A549 (cell line): ENCODE measurements around the gene MAPK9. TPM values are rescaled to one million over a fixed set of nuclear protein-coding genes. Genes with fewer than 3 reads are reported as not detected.

ENCODE experiments used
- ATAC-seq, 2 experiments: fragments of 200-7000 bp in 1 of 2; fragments of >200 bp in 1 of 2; cut with Nextera tagmentation in 1 of 2; cut with Tn5 transposase in 1 of 2; 3 replicates each; pipeline versions ENCODE4 v1.8.0 to v1.9.1; 2018 to 2020; ENCODE audit warnings: mild to moderate bottlenecking in 1 of 2, moderate library complexity in 1 of 2
- CTCF ChIA-PET: fragments of 300-600 bp; sonication (Branson Sonifier 250); formaldehyde crosslinking; extraction: SDS; loops from one replicate; lab custom pipeline; 2021; ENCODE audit warnings: antibody characterized with exemption, inconsistent platforms; lab: Yijun Ruan, JAX
- POLR2A ChIA-PET: fragments of 350-600 bp; formaldehyde crosslinking; extraction: SDS; loops from one replicate; lab custom pipeline; 2021; ENCODE audit warnings: antibody characterized with exemption, inconsistent platforms; lab: Yijun Ruan, JAX
- DNase-seq, 2 experiments: peaks; one replicate each; pipeline versions ENCODE4 v3.0.0 to v3.0.0-alpha.2; 2011 to 2016; ENCODE audit warnings: low read depth in 1 of 2, low spot score in 1 of 2
- FAIRE-seq: peaks from 2 replicates; lab custom pipeline; 2011; peaks lifted over from hg19 to GRCh38; lab: Jason Lieb, UNC
- H3K27ac ChIP-seq, 2 experiments: fragments of >200 bp; sonication (Bioruptor Twin); formaldehyde crosslinking; 3 replicates each; pipeline ENCODE4 v1.5.1; 2016 to 2017
- H3K4me1 ChIP-seq: fragments of >200 bp; sonication (Bioruptor Twin); formaldehyde crosslinking; 3 replicates; pipeline ENCODE4 v1.6.1; 2016
- H3K4me2 ChIP-seq: fragments of >200 bp; sonication (Bioruptor Twin); formaldehyde crosslinking; 3 replicates; pipeline ENCODE4 v1.6.1; 2016
- H3K4me3 ChIP-seq: fragments of >200 bp; sonication (Bioruptor Twin); formaldehyde crosslinking; 3 replicates; pipeline ENCODE4 v1.5.1; 2016
- H3K9me3 ChIP-seq: fragments of >200 bp; sonication (Bioruptor Twin); formaldehyde crosslinking; 3 replicates; pipeline ENCODE4 v1.6.1; 2016
- BHLHE40 ChIP-seq: IDR thresholded peaks from 2 replicates; pipeline ENCODE4 v1.6.1; 2012; ENCODE audit warnings: low read depth, low read length, inconsistent platforms
- CBX2 ChIP-seq: fragments of 200-600 bp; sonication (generic); IDR thresholded peaks from 2 replicates; pipeline ENCODE4 v1.6.1; 2016; ENCODE audit warnings: low read depth, mild to moderate bottlenecking, borderline replicate concordance
- CBX8 ChIP-seq: fragments of 200-600 bp; sonication (generic); IDR thresholded peaks from 2 replicates; pipeline ENCODE4 v1.6.1; 2016
- CHD2 ChIP-seq: fragments of 150-350 bp; IDR thresholded peaks from 2 replicates; pipeline ENCODE4 v1.6.1; 2014; ENCODE audit warnings: low read length; ENCODE audit not compliant: partially characterized antibody
- CHD4 ChIP-seq: fragments of 200-600 bp; sonication (generic); IDR thresholded peaks from 2 replicates; pipeline ENCODE4 v1.6.1; 2016; ENCODE audit warnings: antibody characterized with exemption, mild to moderate bottlenecking, borderline replicate concordance
- EHF ChIP-seq: fragments of 250-450 bp; sonication (Bioruptor Pico); IDR thresholded peaks from 2 replicates; pipeline ENCODE4 v1.5.0; 2020; ENCODE audit warnings: mild to moderate bottlenecking
- EHMT2 ChIP-seq: fragments of 200-600 bp; sonication (generic); IDR thresholded peaks from 2 replicates; pipeline ENCODE4 v1.6.1; 2016; ENCODE audit warnings: antibody characterized with exemption, low read depth, mild to moderate bottlenecking, moderate library complexity
- EP300 ChIP-seq, 2 experiments: fragments of >200 bp; sonication (Bioruptor Twin); formaldehyde crosslinking; IDR thresholded peaks; 2 replicates in 1 of 2; 3 replicates in 1 of 2; pipeline ENCODE4 v1.6.1; 2016 to 2017
- ESRRA ChIP-seq: fragments of 150-350 bp; IDR thresholded peaks from 2 replicates; pipeline ENCODE4 v1.6.1; 2014; ENCODE audit warnings: mild to moderate bottlenecking, low read length, borderline replicate concordance
- FOSB ChIP-seq: fragments of 250-450 bp; sonication (Bioruptor Pico); IDR thresholded peaks from 2 replicates; pipeline ENCODE4 v1.5.0; 2020; ENCODE audit warnings: mild to moderate bottlenecking, moderate library complexity
- FOXS1 ChIP-seq: fragments of 250-450 bp; sonication (Bioruptor Pico); IDR thresholded peaks from 2 replicates; pipeline ENCODE4 v1.5.0; 2020; ENCODE audit warnings: mild to moderate bottlenecking, moderate library complexity
- GATA3 ChIP-seq: IDR thresholded peaks from 2 replicates; pipeline ENCODE4 v1.6.1; 2012; ENCODE audit warnings: borderline replicate concordance
- HDAC2 ChIP-seq: fragments of 200-600 bp; sonication (generic); IDR thresholded peaks from 2 replicates; pipeline ENCODE4 v1.6.1; 2016
- HEYL ChIP-seq: fragments of 250-450 bp; sonication (Bioruptor Pico); IDR thresholded peaks from 2 replicates; pipeline ENCODE4 v1.8.0; 2021; ENCODE audit warnings: mild to moderate bottlenecking, moderate library complexity
- HOXA7 ChIP-seq: fragments of 250-450 bp; sonication (Bioruptor Pico); IDR thresholded peaks from 2 replicates; pipeline ENCODE4 v1.5.0; 2020; ENCODE audit warnings: mild to moderate bottlenecking, moderate library complexity
- HOXB5 ChIP-seq: fragments of 250-450 bp; sonication (Bioruptor Pico); IDR thresholded peaks from 2 replicates; pipeline ENCODE4 v1.5.0; 2020; ENCODE audit warnings: mild to moderate bottlenecking, moderate library complexity
- JUN ChIP-seq, 2 experiments: fragments of >200 bp; sonication (Bioruptor Twin); formaldehyde crosslinking; IDR thresholded peaks; 2 replicates in 1 of 2; 3 replicates in 1 of 2; pipeline ENCODE4 v1.6.1; 2016 to 2017
- JUNB ChIP-seq: fragments of >200 bp; sonication (Bioruptor Twin); formaldehyde crosslinking; IDR thresholded peaks from 2 replicates; pipeline ENCODE4 v1.6.1; 2016
- KDM5A ChIP-seq: fragments of 200-600 bp; sonication (generic); IDR thresholded peaks from 2 replicates; pipeline ENCODE4 v1.6.1; 2016; ENCODE audit warnings: antibody characterized with exemption, mild to moderate bottlenecking
- MAFK ChIP-seq: fragments of 450-650 bp; IDR thresholded peaks from 2 replicates; pipeline ENCODE4 v1.6.1; 2014; ENCODE audit not compliant: partially characterized antibody
- NFE2L2 ChIP-seq: fragments of 150-350 bp; conservative IDR thresholded peaks from 2 replicates; pipeline ENCODE4 v1.6.1; 2014; ENCODE audit warnings: low read length
- NR3C1 ChIP-seq: fragments of >200 bp; sonication (Bioruptor Twin); formaldehyde crosslinking; IDR thresholded peaks from 3 replicates; pipeline ENCODE4 v1.6.1; 2017
- POLR2AphosphoS2 ChIP-seq: conservative IDR thresholded peaks from 2 replicates; pipeline ENCODE4 v1.6.1; 2012; ENCODE audit warnings: low read length, improper control_type of control experiment, inconsistent platforms
- RARB ChIP-seq: fragments of 250-450 bp; sonication (Bioruptor Pico); IDR thresholded peaks from 2 replicates; pipeline ENCODE4 v1.8.0; 2021; ENCODE audit warnings: mild to moderate bottlenecking, moderate library complexity
- RFX5 ChIP-seq: fragments of 450-650 bp; IDR thresholded peaks from 2 replicates; pipeline ENCODE4 v1.7.1; 2014; ENCODE audit warnings: antibody characterized with exemption, mild to moderate bottlenecking, moderate library complexity
- SMC3 ChIP-seq: fragments of >200 bp; sonication (Bioruptor Twin); formaldehyde crosslinking; IDR thresholded peaks from 3 replicates; pipeline ENCODE4 v1.6.1; 2018; ENCODE audit warnings: inconsistent platforms
- TFCP2L1 ChIP-seq: fragments of 250-450 bp; sonication (Bioruptor Pico); IDR thresholded peaks from 2 replicates; pipeline ENCODE4 v1.5.0; 2021; ENCODE audit warnings: mild to moderate bottlenecking
- ZFP36 ChIP-seq: fragments of 450-650 bp; IDR thresholded peaks from 2 replicates; pipeline ENCODE4 v1.6.1; 2014; ENCODE audit warnings: borderline replicate concordance; ENCODE audit not compliant: partially characterized antibody
- ZNF302 ChIP-seq: fragments of 250-450 bp; sonication (Bioruptor Pico); IDR thresholded peaks from 2 replicates; pipeline ENCODE4 v1.9.0; 2021; ENCODE audit warnings: inconsistent platforms, mild to moderate bottlenecking, moderate library complexity
- ZSCAN20 ChIP-seq: fragments of 250-450 bp; sonication (Bioruptor Pico); IDR thresholded peaks from 2 replicates; pipeline ENCODE4 v1.8.0; 2022; ENCODE audit warnings: mild to moderate bottlenecking, moderate library complexity
- WGBS: methylation state at CpG from one replicate; pipeline ENCODE4 v1.1.6; 2017; ENCODE audit errors: missing lambda C conversion rate; 5-methylcytosine and 5-hydroxymethylcytosine counted together
- polyA plus RNA-seq, 4 experiments: library from polyadenylated mRNA; depleted of rRNA in 3 of 4; stranded (reverse); fragments of >200 nt; fragmentation: RNase III in 1 of 4; extraction: RNeasy Plus Mini Kit Qiagen cat#74134 plus additional on column Dnase treatment in 1 of 4; gene quantifications; 2 replicates in 3 of 4; 3 replicates in 1 of 4; pipeline ENCODE4 v1.2.3, GENCODE V29; 2011 to 2017
- TF ChIP-seq, protein P1 (sequence below): IDR thresholded peaks from 2 replicates; pipeline ENCODE4 v1.6.1; 2012; ENCODE audit warnings: low read depth, borderline replicate concordance
- TF ChIP-seq, protein P2 (sequence below): IDR thresholded peaks from 2 replicates; pipeline ENCODE4 v1.6.1; 2012
- TF ChIP-seq, protein P3 (sequence below): fragments of >200 bp; sonication (Bioruptor Twin); formaldehyde crosslinking; IDR thresholded peaks from 3 replicates; pipeline ENCODE4 v1.6.1; 2016
- TF ChIP-seq, protein P4 (sequence below): fragments of 250-450 bp; sonication (Bioruptor Pico); IDR thresholded peaks from 2 replicates; pipeline ENCODE4 v1.5.0; 2020; ENCODE audit warnings: low read depth, mild to moderate bottlenecking, moderate library complexity
- TF ChIP-seq, protein P5 (sequence below): fragments of 450-650 bp; IDR thresholded peaks from 2 replicates; pipeline ENCODE4 v1.6.1; 2014; ENCODE audit warnings: antibody characterized with exemption

MAPK9 gene
- polyA plus RNA-seq, 2 of the 4 experiments (the other 2 are of a cell fraction) = 36.6 to 66.9 TPM

DNA sequence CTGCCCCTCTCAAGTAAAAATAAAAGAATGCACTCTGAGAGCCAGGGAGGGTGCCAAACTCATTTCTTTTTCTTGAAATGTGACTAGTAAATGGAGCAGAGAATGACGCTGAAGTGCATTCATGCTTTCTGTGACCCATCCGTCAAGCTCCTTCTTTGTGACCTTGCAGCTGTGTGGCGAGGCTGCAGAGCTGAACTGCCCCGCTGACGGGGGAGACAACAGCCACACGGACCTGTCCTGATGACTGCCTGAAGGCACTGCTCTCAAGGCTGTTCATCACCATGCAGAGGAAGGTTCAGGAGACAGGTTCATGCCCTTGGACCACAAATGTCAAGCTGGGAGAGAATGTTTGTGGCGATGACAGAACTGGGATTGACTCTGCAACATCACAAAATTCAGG lies 61.9 kb downstream of the MAPK9 start:
- no peak for DNase-seq
- CTCF ChIA-PET = interaction anchor here (1.4 to 2.2 kb wide), 3 partner anchors 11 to 64 kb away, joined by 5 to 8 read pairs (median 7); partner anchors contain the start of gene RASGEF1C
- no peaks in the 10 kb centered on the region for H3K4me1 ChIP-seq
- ATAC-seq = no peak
- no peak overlapping the region for H3K4me2 ChIP-seq
- TF ChIP-seq ZSCAN20 (CRISPR knock-in tag) (no peak), CHD4 (no peak), CBX8 (no peak), HOXA7 (CRISPR knock-in tag) (no peak), ZNF302 (CRISPR knock-in tag) (no peak), BHLHE40 (no peak), RARB (no peak), JUN (IDR thresholded peaks at IDR 0.05) (no peak)
- TF ChIP-seq, protein P1, sequence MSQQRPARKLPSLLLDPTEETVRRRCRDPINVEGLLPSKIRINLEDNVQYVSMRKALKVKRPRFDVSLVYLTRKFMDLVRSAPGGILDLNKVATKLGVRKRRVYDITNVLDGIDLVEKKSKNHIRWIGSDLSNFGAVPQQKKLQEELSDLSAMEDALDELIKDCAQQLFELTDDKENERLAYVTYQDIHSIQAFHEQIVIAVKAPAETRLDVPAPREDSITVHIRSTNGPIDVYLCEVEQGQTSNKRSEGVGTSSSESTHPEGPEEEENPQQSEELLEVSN = no peak
- POLR2A ChIA-PET = no interaction called here
- H3K9me3 ChIP-seq = peaks cover 41% of the 10 kb centered on the region
- WGBS = 93% methylated on average over 7 of the region's 7 CpGs
- no peak for FAIRE-seq
- H3K27ac ChIP-seq = no peak overlapping the region
- no peak overlapping the region for H3K4me3 ChIP-seq

DNA sequence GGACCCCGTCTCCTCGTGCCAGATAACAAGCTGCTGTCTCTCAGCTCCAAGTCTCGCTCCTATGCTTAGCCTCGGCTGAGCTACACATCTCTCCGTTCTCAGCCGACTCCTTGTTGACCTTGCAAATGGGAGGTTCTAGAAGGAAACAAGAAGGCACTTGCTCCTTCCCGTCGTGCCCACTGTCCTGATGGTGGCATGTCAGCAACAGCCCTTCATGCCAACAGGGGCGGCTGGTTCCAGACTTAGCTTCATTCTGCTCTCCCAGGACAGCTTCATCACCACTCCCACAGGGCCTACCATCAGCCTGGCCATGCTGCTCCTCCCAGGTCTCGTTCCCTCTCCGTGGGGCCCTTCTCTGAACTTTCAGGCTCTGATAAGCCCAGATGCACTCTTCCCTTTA lies 69.8 kb downstream of the MAPK9 start:
- ATAC-seq = no peak
- Histone ChIP-seq H3K27ac (no peak overlapping the region), H3K4me1 (no peaks in the 10 kb centered on the region), H3K9me3 (peaks cover 86% of the 10 kb centered on the region), H3K4me2 (no peak overlapping the region), H3K4me3 (no peak overlapping the region)
- ChIA-PET POLR2A (no interaction called here), CTCF (interaction anchor here (2.2 kb wide), 1 partner anchor 12 kb away, joined by 10 read pairs; no protein-coding TSS in a partner anchor)
- WGBS = 87% methylated on average over 11 of the region's 11 CpGs
- FAIRE-seq = no peak
- no peak for DNase-seq
- no peak for TF ChIP-seq BHLHE40
- no peak for TF ChIP-seq CBX8
- no peak for TF ChIP-seq EHF (CRISPR knock-in tag)
- no peak for TF ChIP-seq FOXS1
- TF ChIP-seq, protein P2, sequence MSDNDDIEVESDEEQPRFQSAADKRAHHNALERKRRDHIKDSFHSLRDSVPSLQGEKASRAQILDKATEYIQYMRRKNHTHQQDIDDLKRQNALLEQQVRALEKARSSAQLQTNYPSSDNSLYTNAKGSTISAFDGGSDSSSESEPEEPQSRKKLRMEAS = no peak
- no peak for TF ChIP-seq NFE2L2
- TF ChIP-seq ZNF302 (CRISPR knock-in tag) = no peak
- no peak for TF ChIP-seq HEYL (CRISPR knock-in tag)
- TF ChIP-seq POLR2AphosphoS2 = no peak
- TF ChIP-seq RARB = no peak
- no peak for TF ChIP-seq CHD2
- no peak for TF ChIP-seq HOXB5
- no peak for TF ChIP-seq ZFP36
- TF ChIP-seq, protein P3, sequence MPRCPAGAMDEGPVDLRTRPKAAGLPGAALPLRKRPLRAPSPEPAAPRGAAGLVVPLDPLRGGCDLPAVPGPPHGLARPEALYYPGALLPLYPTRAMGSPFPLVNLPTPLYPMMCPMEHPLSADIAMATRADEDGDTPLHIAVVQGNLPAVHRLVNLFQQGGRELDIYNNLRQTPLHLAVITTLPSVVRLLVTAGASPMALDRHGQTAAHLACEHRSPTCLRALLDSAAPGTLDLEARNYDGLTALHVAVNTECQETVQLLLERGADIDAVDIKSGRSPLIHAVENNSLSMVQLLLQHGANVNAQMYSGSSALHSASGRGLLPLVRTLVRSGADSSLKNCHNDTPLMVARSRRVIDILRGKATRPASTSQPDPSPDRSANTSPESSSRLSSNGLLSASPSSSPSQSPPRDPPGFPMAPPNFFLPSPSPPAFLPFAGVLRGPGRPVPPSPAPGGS = no peak
- no peak for TF ChIP-seq ESRRA
- no peak for TF ChIP-seq HDAC2
- TF ChIP-seq KDM5A = no peak
- TF ChIP-seq GATA3 = no peak
- TF ChIP-seq CBX2 = no peak

DNA sequence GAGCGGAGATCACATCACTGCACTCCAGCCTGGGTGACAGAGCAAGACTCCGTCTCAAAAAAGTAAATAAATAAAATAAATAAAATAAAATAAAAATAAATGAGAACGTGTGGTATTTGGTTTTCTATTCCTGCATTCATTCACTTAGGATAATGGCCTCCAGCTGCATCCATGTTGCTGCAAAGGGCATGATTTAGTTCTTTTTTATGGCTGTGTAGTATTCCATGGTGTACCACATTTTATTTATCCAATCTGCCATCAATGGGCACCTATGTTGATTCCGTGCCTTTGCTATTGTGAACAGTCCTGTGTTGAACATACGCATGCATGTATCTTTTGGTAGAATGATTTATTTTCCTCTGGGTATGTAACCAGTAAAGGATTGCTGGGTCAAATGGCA lies 74.1 kb downstream of the MAPK9 start:
- Histone ChIP-seq H3K9me3 (peaks cover 59% of the 10 kb centered on the region), H3K4me2 (no peak overlapping the region), H3K4me3 (no peak overlapping the region), H3K27ac (no peak overlapping the region), H3K4me1 (no peaks in the 10 kb centered on the region)
- DNase-seq (no peak), ATAC-seq (no peak), FAIRE-seq (no peak)
- POLR2A ChIA-PET = no interaction called here
- CTCF ChIA-PET = no interaction called here
- 42% methylated on average over 5 of the region's 5 CpGs for WGBS
- TF ChIP-seq, protein P4, sequence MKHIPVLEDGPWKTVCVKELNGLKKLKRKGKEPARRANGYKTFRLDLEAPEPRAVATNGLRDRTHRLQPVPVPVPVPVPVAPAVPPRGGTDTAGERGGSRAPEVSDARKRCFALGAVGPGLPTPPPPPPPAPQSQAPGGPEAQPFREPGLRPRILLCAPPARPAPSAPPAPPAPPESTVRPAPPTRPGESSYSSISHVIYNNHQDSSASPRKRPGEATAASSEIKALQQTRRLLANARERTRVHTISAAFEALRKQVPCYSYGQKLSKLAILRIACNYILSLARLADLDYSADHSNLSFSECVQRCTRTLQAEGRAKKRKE = no peak
- TF ChIP-seq GATA3 = no peak
- TF ChIP-seq FOSB (CRISPR knock-in tag) = no peak
- TF ChIP-seq CBX8 = no peak
- TF ChIP-seq SMC3 = no peak
- TF ChIP-seq TFCP2L1 = no peak
- TF ChIP-seq, protein P1 = no peak
- TF ChIP-seq MAFK = no peak
- TF ChIP-seq EP300 (IDR thresholded peaks at IDR 0.05) = no peak
- no peak for TF ChIP-seq EHMT2
- no peak for TF ChIP-seq JUNB
- TF ChIP-seq NR3C1 = no peak
- TF ChIP-seq RFX5 = no peak
- TF ChIP-seq, protein P5, sequence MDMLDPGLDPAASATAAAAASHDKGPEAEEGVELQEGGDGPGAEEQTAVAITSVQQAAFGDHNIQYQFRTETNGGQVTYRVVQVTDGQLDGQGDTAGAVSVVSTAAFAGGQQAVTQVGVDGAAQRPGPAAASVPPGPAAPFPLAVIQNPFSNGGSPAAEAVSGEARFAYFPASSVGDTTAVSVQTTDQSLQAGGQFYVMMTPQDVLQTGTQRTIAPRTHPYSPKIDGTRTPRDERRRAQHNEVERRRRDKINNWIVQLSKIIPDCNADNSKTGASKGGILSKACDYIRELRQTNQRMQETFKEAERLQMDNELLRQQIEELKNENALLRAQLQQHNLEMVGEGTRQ = no peak
- TF ChIP-seq HDAC2 = no peak
- no peak for TF ChIP-seq CBX2
- TF ChIP-seq KDM5A = no peak
